Measurements from ENCODE around the gene DLG2.
"Not testable (repeated sequence)": the region's sequence is repeated elsewhere in the genome, so short reads cannot be mapped to it uniquely, and the experiment has no call there.

The DLG2 gene

DNA sequence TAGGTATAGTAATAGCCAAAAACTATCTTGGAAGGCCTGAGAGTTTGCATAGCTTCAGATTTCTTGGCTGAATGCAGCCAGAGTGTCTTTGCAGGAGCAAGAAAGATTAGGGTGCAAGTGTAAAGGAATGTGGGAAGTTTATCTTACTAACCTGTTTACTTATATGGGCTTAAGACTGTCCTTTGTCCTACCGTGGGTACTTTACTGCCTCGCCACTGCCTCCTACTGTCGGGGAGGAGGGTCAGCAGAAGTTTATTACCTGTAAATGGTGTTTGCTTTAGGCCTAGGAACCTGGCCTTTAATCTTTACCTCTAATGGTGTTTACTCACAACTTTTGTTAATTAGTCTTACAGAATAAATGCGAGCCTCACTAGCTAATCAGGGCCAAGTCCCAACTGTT lies 633.8 kb downstream of the DLG2 start:
- DNase-seq (ENCODE audit: low spot score): no peak

DNA sequence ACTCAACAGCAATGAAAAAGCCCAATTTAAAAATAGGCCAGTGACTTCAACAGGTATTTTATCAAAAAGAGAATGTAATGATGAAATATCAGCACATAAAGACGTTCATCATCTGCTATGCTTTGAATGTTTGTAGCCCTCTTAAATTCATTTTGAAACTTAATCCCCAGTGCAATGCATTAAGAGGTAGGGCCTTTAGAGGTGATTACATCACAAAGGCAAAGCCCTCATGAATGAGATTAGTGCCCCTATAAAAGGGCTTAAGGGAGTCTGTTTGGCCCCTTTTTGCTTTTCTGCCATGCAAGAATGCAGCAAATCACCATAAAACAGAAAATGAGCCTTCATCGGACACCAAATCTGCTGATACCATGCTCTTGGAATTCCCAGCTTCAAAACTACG lies 637.0 kb downstream of the DLG2 start:
- DNase-seq (ENCODE audit: low spot score): no peak

DNA sequence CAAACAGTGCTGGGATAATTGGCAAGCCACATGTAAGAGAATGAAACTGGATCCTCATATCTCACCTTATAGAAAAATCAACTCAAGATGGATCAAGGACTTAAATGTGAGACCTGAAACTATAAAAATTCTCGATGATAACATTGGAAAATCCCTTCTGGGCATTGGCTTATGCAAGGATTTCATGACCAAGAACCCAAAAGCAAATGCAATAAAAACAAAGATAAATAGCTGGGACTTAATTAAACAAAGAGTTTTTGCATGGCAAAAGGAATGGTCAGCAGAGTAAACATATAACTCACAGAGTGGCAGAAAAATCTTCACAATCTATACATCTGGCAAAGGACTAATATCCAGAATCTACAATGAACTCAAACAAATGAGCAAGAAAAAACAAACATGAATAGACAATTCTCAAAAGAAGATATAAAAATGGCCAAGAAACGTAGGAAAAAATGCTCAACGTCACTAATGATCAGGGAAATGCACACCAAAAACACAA lies 639.4 kb downstream of the DLG2 start:
- not testable (repeated sequence) for DNase-seq (ENCODE audit: low spot score)

GRCh38 chr11:84981301-84981700 lies 645.8 kb downstream of the DLG2 start:
- no peak for DNase-seq (ENCODE audit: low spot score)

GRCh38 chr11:84969103-84969502 lies 658.0 kb downstream of the DLG2 start:
- no peak for DNase-seq (ENCODE audit: low spot score)

DNA sequence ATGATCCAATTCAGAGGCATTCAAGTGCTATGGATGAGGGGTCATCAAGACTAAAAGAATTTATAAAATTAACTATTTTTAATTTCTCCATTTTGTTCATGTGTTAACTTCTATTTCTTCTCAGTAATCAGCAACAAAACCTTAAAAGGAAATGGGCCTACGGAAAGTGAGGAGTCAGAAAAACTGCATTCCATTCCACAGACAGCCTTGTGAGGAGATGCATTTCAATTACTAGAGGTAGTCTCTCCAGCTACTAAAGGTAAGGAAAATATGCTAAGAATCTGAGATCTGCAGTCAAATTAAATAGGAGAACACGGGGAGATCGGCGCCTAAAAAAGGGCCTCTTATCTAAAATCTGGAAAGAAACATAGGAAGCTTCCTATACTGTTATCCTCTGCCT lies 661.7 kb downstream of the DLG2 start:
- DNase-seq (ENCODE audit: low spot score): no peak

GRCh38 chr11:84963240-84963639 lies 663.9 kb downstream of the DLG2 start:
- no peak for DNase-seq (ENCODE audit: low spot score)

- no peak for DNase-seq (ENCODE audit: low spot score)
Measured at GRCh38 chr11:84962018-84962417, 665.1 kb downstream of the DLG2 start.

GRCh38 chr11:84958295-84958694 lies 668.8 kb downstream of the DLG2 start:
- no peak for DNase-seq (ENCODE audit: low spot score)

GRCh38 chr11:84950569-84951270 lies 676.4 kb downstream of the DLG2 start:
- DNase-seq (ENCODE audit: low spot score): no peak

DNA sequence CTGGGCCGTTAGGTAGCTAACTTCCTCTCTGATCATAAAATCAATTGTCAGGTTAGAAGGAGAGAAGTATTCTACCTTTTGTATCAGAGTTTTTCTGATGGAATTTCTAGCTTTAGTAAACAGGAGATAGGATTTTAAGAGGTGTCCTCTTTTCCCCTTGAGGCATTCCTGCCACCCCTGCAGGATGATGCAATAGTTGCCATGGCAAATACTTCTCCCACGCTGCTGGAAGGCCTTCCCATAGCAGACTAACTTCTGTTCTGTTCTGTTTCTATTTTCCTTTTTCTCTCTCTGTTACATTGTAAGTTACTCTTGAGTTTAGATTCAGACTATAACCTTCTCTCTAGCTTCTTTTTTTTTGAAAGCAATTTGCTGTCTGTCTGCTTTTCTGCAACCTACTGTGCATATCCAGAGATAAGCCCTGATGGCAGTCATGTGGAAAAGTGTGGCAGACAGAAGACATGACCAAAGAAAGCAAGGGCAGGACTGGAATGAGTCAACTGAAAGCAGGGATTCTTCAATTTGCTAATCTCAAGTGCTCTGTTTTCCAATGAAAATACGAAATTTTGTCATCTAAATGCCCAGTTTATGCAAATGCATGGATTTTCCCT lies 679.1 kb downstream of the DLG2 start:
- DNase-seq (ENCODE audit: low spot score): no peak

GRCh38 chr11:84947070-84947469 lies 680.1 kb downstream of the DLG2 start:
- no peak for DNase-seq (ENCODE audit: low spot score)

- no peak for DNase-seq (ENCODE audit: low spot score)
Measured at GRCh38 chr11:84930863-84931262, 696.3 kb downstream of the DLG2 start.

DNA sequence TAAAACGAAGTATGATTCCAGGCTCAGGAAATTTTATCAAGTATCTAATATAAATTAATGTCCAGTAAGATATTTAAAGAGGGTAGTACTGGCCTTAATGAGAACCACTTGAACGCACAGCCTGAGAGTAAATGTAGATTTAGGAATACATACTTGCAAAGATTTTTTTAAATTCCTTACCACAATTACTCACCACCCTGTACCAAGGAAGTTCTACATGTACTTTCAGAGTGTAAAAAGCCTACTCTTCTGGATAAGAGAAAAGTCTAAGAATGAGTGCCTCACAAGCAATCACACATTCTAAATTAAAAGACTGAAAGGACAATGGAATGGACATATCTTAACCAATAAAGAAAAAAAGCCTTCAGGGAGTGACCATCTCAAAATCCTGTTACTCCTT lies 697.4 kb downstream of the DLG2 start:
- no peak for DNase-seq (ENCODE audit: low spot score)

DNA sequence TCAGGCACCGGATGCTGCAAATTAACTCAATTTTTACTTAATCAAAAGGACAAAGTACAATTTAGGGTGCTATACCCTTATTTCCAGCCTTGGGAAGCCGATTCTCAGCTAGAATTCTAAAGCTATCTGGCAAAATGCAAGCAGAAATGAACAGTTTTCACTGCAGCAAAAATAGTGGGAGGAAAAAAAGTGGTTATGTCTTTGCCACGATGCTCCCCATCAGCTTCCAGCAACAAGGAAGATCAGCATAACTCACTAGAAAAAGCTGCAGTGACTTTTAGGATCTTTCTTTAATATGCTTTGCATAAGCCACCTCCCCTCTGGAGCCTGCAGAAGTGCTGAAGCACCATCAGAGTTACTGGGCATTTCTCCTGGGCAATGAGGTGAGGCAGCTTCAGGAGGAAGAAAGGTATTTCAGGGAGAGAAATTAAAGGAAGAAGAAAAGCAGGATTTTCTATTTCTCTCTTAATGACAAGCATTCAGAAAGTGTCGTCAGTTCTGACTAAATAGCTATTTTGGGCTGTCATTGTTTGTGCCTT lies 702.9 kb downstream of the DLG2 start:
- DNase-seq (ENCODE audit: low spot score): no peak

- DNase-seq (ENCODE audit: low spot score): no peak
Measured at GRCh38 chr11:84923489-84923888, 703.7 kb downstream of the DLG2 start.

GRCh38 chr11:84922836-84923235 lies 704.3 kb downstream of the DLG2 start:
- no peak for DNase-seq (ENCODE audit: low spot score)

GRCh38 chr11:84922212-84922805 lies 704.8 kb downstream of the DLG2 start:
- DNase-seq (ENCODE audit: low spot score): no peak

DNA sequence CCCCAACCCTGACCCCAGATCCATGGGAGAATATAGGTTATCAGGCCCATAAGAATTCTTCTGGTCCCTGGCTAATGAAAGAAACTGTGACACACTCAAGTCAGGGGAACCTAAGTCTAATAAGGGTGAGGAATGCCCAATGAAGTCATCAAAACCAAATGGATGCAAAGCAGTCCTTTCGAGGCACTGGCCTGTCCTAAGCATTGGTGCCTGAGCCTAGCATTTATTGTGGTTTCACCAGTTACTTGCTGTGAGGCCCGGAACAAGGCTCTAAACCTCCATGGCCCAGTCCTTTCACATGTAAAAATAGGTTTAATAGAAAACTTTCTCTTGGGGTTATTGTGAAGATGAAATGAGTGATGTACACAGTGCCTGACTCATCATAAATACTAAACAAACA lies 712.6 kb downstream of the DLG2 start:
- no peak for DNase-seq (ENCODE audit: low spot score)

DNA sequence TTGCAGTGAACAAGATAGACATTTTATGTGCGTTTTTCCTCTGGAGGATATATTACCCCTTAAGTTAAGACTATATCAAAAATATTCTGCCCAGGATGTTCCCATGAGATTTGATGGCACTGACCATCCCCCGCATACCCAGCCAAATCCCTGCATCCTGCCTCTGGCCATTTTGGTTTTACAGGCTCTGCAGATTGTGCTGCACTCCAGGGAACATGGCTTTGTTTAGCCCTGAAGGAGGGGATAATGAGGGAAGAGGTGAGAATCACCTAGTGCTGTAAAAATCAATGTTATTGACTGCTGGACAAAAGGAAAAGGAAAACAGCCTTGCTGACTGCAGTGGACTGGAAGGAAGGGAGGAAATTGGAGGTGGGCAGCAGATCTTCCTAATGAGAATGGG lies 717.4 kb downstream of the DLG2 start:
- DNase-seq (ENCODE audit: low spot score): no peak

DNA sequence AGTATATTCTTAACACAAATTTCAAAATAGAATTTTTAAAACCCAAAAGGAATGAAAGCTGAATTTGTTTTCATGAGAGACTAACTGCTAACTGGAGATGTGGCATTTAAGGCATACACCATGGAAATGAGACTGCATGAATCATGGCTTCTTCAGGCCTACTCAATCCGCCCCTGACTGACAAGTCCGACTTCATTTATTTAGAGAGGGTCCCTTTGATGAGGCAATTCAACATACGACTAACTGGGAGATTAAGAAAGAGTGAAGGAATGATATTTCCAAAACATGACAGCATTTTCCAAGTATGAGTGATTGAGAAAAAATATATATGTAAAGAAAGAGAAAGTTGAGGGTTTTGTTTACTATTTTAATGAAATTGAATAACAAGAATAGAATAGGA lies 720.1 kb downstream of the DLG2 start:
- no peak for DNase-seq (ENCODE audit: low spot score)

- no peak for DNase-seq (ENCODE audit: low spot score)
Measured at GRCh38 chr11:84905411-84905810, 721.7 kb downstream of the DLG2 start.

DNA sequence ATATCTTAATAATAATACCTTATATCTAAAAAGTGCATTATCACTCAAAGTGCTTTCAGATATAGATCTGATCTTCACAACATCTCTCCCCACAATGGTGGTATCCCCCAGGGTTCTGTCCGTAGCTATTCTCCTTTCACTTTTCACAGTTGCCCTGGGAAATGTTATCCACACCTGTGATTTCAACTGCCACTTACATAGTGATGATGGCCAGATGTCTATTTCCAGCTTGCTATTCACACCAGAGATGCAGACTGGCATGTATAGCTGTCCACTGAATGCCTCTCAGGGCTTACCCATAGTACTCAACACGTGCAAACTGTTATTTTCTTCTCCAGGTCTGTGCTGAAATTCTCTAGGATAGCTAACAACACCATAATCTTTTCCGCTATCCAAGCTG lies 724.7 kb downstream of the DLG2 start:
- DNase-seq (ENCODE audit: low spot score): no peak
